Fibroblast of pulmonary artery (primary cell): Measurements from ENCODE around the gene SH3PXD2A.

Experiments
- DNase-seq: peaks from one replicate; pipeline ENCODE4 v3.0.0-alpha.2; 2010; ENCODE audit warnings: low read depth
- H3K4me3 ChIP-seq: replicated peaks from 2 replicates; pipeline ENCODE4 v1.5.1; 2011; ENCODE audit warnings: low read depth, mild to moderate bottlenecking, control low read depth, low read length, moderate library complexity
- TF ChIP-seq, protein P1 (sequence below): IDR thresholded peaks from 2 replicates; pipeline ENCODE4 v1.5.1; 2011; ENCODE audit warnings: mild to moderate bottlenecking, control low read depth, low read length, inconsistent platforms; ENCODE audit errors: missing control alignments

Gene SH3PXD2A

DNA sequence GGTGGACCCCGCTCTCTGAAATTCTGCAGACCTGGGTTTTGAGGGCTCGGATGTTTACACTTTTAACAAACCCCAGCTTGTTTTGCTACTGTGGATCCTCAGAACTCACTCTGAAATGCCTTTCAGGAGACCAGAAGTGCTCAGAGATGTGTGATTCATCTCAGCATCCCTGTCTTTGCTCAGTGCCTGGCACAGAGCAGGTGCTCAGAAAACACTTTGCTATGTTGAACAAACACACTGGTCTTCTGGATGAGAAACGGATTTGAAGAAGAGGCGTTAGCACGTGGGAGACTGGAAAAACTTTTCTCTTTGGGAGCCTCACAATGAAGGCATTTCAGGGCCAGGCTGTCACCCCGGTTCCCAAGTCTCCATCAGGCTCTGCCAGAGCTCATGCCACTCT is 53.3 kb downstream of the SH3PXD2A start:
- no peak for DNase-seq
- TF ChIP-seq, protein P1, sequence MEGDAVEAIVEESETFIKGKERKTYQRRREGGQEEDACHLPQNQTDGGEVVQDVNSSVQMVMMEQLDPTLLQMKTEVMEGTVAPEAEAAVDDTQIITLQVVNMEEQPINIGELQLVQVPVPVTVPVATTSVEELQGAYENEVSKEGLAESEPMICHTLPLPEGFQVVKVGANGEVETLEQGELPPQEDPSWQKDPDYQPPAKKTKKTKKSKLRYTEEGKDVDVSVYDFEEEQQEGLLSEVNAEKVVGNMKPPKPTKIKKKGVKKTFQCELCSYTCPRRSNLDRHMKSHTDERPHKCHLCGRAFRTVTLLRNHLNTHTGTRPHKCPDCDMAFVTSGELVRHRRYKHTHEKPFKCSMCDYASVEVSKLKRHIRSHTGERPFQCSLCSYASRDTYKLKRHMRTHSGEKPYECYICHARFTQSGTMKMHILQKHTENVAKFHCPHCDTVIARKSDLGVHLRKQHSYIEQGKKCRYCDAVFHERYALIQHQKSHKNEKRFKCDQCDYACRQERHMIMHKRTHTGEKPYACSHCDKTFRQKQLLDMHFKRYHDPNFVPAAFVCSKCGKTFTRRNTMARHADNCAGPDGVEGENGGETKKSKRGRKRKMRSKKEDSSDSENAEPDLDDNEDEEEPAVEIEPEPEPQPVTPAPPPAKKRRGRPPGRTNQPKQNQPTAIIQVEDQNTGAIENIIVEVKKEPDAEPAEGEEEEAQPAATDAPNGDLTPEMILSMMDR = no peak
- H3K4me3 ChIP-seq = no peak overlapping the region

DNA sequence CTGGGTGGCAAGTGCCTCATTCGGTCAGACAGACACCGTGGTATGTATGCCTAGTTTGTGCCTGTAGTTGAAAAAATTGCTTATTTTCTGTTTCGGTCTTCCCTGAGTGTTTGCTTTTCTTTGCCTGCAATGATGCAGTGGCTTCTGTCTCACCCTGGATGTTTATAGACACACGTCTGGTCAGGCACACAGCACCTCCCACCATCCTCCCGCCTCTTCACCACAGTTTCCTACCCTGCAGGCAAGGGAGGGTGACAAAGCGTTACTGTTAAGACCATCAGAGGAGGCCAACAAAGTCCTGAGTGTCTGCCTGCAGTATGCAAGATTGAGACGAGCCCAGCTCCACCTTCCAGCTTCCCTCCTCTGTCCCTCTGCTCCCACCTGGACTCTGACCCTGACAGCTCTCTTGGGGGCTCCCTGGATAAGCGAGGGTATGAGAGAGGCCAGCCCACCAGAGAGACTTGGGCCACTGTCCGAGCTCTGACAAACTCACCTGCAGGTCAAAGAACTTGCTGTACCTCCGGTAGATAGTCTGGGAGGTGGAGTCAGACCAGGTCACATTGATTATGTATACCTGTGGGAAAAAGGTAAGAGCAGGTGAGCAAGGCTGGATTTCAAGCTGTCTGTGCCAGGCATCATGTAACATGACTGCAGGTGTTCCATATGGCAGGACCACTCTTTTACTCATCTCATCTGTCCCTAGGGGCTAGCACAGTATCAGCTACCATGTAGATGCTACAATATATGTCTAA is 54.4 kb downstream of the SH3PXD2A start:
- no peak for DNase-seq
- no peak overlapping the region for H3K4me3 ChIP-seq
- TF ChIP-seq, protein P1 = no peak

DNA sequence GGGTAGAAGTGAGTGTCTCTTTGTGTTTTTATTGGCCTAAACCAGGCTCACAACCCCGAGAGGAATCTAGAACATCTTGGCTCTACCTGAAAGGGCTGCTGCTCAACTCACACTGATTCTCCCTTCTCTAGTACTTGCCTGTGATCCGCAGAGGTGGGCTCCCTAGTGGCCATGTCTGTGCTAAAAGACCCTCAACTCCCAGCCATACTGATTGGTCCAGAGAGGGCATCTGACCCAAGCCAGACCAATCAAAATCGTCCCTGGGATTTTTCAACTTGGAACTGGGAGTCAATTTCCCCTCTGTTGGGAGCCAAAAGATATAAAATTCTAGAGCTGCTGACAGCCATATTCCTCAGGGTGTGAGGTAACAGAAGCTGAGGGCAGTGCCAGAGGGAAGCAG is 55.3 kb downstream of the SH3PXD2A start:
- no peak overlapping the region for H3K4me3 ChIP-seq
- DNase-seq = no peak
- TF ChIP-seq, protein P1 = no peak

DNA sequence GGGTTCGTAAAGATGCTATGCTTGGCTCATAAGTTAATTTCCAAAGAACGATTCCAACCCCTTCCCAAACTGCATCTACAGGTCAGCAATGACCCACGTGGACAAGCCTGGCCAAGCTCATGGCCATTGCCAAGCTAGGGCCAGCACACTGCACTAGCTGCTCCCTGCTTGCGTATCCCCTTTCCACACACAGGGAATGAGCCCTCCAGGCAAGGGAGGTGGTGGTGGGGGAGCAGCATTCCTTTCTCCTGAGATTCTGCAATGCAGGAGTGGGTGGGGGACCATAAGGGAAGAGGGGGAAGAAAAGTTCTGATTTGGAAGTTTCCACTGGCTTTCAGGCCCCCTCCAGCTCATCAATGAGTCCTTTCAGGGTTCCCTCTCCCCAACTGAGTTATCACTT is 56.0 kb downstream of the SH3PXD2A start:
- TF ChIP-seq, protein P1 = no peak
- no peak overlapping the region for H3K4me3 ChIP-seq
- no peak for DNase-seq

DNA sequence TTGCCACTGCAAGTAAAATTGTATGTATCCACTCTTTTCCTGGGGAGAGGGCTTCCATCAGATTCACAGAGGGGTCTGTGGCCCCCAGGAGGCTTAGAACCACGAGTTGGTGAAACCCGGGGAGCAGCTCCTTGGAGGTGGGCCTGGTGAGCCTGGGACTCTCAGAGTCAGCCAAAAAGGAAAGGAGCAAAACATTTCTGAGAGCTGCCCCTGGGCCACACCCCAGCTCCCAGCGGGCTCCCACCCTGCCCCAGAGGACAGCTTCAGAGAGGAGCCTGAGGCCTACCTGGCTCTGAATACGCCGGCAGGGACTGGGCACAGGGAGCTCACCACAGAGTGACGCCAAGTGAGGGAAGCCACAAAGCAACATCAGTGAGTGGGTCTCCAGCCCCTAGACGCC is 56.9 kb downstream of the SH3PXD2A start:
- no peak for DNase-seq
- TF ChIP-seq, protein P1 = no peak
- H3K4me3 ChIP-seq = no peak overlapping the region

DNA sequence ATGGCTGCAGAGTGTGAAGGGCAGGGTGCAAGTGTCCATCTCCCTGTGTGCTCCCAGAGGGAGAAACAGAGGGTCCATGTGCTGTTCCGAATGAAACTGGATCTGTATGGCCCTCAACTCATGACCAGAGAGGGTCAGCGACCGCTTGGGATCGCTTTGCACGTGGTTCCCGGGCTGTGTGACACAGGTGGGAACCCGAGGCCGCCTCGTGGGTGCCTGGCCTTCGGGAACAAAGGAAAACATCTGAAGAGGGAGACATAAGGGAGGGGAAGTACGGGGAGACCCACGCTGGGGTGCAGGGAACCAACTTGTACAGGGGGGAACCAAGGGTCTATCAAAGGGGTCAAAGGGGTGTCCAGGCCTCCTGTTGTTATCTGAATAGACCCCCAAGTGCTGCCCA is 57.5 kb downstream of the SH3PXD2A start:
- H3K4me3 ChIP-seq = no peak overlapping the region
- TF ChIP-seq, protein P1 = no peak
- DNase-seq = no peak
